Astrocyte (in vitro differentiated cells and primary cell): Measurements from ENCODE around the gene GNB1.

Experiments used
- CTCF ChIP-seq: IDR thresholded peaks from 2 replicates; pipeline ENCODE4 v1.5.1; 2011; ENCODE audit warnings: low read depth, mild to moderate bottlenecking, inconsistent platforms, low read length, moderate library complexity; ENCODE audit not compliant: insufficient read depth
- EZH2 ChIP-seq: IDR thresholded peaks from 2 replicates; pipeline ENCODE4 v1.6.1; 2012; ENCODE audit warnings: mild to moderate bottlenecking, low read length, inconsistent platforms; ENCODE audit not compliant: insufficient read depth

- TF ChIP-seq CTCF = no peak
- no peak for TF ChIP-seq EZH2
Observed at GRCh38 chr1:1760715-1761114, 130.2 kb downstream of the GNB1 start.
